Peyer's patch (tissue), 4 donors: ENCODE results near the gene CD83.

Source experiments
- POLR2A ChIP-seq, 2 donors: fragments of 450-650 bp; IDR thresholded peaks; one replicate each; pipeline ENCODE4 v1.5.1; 2017; ENCODE audit warnings: antibody characterized with exemption in 2 of 2, mild to moderate bottlenecking in 2 of 2, moderate library complexity in 2 of 2
- TF ChIP-seq, protein P1 (sequence below), 6 experiments: fragments of 450-650 bp in 4 of 6; fragments of 200-600 bp in 2 of 6; sonication (generic) in 1 of 6; IDR thresholded peaks; one replicate each; pipeline ENCODE4 v1.5.1; 2017 to 2019; ENCODE audit warnings: antibody characterized with exemption in 6 of 6, mild to moderate bottlenecking in 3 of 6, moderate library complexity in 1 of 6

DNA sequence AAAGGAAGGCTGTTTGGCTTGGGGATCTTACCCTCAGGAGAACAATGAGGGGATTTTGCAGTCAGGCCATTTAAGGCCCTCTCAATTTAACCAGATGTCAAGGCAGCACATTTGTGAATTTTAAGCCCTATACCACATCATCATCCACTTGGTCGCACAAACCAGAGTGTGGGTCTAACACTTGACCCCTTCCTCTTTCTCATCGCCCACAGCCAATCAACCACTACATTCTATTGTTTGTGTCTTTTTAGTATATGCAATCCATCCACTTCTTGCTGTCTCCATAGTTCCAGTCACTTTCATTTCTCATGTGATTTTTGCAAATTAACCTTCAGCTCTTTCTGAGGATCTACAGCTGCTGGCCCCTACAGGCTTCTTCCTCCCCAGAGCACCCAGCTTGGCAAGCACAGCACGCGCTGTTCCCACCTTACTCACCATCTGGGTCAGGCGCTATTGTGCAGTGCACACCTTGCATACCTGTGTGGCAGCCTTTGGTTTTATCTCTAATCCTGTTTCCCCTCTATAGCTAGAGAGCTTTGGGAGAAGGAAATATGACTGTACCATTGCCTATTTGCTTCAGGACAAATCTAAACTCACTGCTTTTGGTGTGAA, 32.3 kb upstream of the CD83 start:
- no peak for TF ChIP-seq POLR2A (IDR thresholded peaks at IDR 0.05)
- TF ChIP-seq, protein P1, sequence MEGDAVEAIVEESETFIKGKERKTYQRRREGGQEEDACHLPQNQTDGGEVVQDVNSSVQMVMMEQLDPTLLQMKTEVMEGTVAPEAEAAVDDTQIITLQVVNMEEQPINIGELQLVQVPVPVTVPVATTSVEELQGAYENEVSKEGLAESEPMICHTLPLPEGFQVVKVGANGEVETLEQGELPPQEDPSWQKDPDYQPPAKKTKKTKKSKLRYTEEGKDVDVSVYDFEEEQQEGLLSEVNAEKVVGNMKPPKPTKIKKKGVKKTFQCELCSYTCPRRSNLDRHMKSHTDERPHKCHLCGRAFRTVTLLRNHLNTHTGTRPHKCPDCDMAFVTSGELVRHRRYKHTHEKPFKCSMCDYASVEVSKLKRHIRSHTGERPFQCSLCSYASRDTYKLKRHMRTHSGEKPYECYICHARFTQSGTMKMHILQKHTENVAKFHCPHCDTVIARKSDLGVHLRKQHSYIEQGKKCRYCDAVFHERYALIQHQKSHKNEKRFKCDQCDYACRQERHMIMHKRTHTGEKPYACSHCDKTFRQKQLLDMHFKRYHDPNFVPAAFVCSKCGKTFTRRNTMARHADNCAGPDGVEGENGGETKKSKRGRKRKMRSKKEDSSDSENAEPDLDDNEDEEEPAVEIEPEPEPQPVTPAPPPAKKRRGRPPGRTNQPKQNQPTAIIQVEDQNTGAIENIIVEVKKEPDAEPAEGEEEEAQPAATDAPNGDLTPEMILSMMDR (IDR thresholded peaks at IDR 0.05) = no peak
